ENCODE measurements around the gene SFT2D3.

DNA sequence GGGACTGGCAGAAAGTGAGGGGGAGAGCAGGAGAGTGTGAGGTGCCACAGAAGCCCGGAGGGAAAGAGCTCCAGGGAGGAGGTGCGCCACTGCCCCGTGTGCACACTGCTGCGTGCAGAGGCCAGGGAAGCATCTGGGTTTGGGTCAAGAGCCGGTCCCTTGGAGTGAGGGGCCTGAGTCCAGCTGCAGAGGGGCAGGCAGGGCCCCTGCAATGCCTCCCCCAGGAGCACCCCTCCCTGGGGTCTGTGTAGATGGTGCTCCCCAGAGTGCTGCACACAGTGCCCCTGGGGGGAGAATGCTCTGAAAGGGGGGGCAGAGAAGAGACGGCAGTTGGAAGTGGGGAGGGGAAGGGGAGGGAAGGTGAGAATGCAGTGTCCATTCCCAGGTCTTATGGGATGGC lies 22.3 kb upstream of the SFT2D3 start:
- TF ChIP-seq, protein P1, sequence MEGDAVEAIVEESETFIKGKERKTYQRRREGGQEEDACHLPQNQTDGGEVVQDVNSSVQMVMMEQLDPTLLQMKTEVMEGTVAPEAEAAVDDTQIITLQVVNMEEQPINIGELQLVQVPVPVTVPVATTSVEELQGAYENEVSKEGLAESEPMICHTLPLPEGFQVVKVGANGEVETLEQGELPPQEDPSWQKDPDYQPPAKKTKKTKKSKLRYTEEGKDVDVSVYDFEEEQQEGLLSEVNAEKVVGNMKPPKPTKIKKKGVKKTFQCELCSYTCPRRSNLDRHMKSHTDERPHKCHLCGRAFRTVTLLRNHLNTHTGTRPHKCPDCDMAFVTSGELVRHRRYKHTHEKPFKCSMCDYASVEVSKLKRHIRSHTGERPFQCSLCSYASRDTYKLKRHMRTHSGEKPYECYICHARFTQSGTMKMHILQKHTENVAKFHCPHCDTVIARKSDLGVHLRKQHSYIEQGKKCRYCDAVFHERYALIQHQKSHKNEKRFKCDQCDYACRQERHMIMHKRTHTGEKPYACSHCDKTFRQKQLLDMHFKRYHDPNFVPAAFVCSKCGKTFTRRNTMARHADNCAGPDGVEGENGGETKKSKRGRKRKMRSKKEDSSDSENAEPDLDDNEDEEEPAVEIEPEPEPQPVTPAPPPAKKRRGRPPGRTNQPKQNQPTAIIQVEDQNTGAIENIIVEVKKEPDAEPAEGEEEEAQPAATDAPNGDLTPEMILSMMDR (IDR thresholded peaks at IDR 0.05), result no peak
- TF ChIP-seq REST (IDR thresholded peaks at IDR 0.05; ENCODE audit: insufficient read depth in 1 of 2, low read depth in 2 of 2, low read length in 1 of 2) (no peak), TCF7L2 (IDR thresholded peaks at IDR 0.05; ENCODE audit: low read depth, low read length) (no peak), POLR2AphosphoS5 (IDR thresholded peaks at IDR 0.05; ENCODE audit: low read depth, low read length) (no peak), SIN3A (IDR thresholded peaks at IDR 0.05; ENCODE audit: borderline replicate concordance, insufficient read depth, low read depth, low read length) (no peak)
